Measurements from ENCODE around the gene PRKN.

- TF ChIP-seq MAX (IDR thresholded peaks at IDR 0.05; ENCODE audit: low read depth, low read length) (no peak), POLR2A (IDR thresholded peaks at IDR 0.05; ENCODE audit: extremely low read depth, insufficient read length) (no peak)
These were observed 481.6 kb downstream of the PRKN start for GRCh38 chr6:162245830-162246420.
